Glomerular endothelial cell (primary cell): ENCODE measurements around the gene TRAIP. TPM values are rescaled to one million over a fixed set of nuclear protein-coding genes. Genes with fewer than 3 reads are reported as not detected.

Experiments used
- DNase-seq: peaks from one replicate; pipeline ENCODE4 v3.0.0-alpha.2; 2011; ENCODE audit warnings: low read depth, low spot score; ENCODE audit errors: extremely low read depth
- total RNA-seq: library from RNA; depleted of rRNA; stranded (reverse); fragments of >200 nt; gene quantifications from 2 replicates; pipeline ENCODE4 v1.2.3, GENCODE V29; 2015

TRAIP gene
- total RNA-seq, 1 donor from 2014 or later = 5.2 TPM

- DNase-seq = no peak
Measured at GRCh38 chr3:49877716-49878115, 21.4 kb upstream of the TRAIP start.

DNA sequence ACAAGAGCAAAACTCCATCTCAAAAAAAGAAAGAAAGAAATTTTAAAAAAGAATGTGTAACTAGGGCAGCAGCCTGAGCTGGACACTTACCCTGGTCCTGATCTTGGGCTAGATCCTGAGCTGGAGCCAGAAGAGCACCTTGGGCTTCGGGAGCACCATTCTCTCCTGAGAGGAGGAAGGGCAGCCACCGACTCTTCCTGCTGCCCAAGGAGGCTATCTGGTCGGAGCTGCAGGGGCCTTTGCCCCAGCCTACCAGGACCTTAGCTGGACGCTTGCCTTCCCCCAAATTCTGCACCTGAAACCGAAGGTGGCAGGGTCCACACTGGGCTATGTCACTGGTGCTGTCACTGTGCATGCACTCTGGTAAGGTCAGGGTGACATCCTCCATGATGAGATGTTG lies 20.2 kb upstream of the TRAIP start:
- DNase-seq = no peak

DNA sequence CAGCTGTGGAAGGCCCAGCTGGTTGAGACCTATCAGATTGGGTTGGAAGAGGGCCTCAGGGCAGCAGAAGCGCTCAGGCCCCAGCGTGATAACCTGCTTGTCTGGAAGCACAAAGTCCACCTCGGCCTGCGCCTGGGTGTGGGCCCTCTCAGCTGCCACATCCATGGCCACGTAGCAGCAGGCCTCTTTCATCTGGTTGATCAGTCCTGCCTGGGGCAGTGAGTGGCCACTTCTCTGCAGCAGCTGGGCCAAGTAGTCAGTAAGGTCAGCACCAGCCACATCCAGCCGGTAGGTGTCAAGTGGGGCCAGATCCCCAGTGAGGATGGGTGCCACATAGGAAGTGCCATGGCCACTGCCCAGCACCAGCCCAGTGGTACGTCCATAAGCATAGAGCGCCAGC lies 17.3 kb upstream of the TRAIP start:
- no peak for DNase-seq

DNA sequence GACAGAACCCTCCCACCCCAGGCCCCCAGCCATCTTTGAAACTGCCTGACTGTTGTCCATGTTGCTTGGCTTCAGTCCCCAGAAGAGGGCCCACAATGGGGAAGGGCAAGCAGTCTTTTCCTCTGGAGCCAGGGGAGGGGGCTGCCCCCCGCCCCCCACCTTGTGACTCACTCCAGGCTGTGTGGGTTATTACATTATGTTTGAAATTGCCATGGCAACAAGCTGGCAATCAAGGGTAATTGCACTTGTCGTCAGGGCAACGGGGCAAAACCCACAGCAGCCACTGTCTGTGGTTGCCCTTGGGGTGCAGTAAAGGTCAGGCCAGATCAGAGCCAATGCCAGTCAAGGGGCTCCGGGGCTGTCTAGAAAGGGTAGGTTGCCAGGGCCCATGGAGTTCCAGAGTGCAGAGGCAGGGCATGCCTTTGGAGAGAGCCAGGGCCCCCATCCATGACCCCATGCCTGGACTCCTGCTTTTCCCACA lies 16.5 kb upstream of the TRAIP start:
- DNase-seq = no peak

DNA sequence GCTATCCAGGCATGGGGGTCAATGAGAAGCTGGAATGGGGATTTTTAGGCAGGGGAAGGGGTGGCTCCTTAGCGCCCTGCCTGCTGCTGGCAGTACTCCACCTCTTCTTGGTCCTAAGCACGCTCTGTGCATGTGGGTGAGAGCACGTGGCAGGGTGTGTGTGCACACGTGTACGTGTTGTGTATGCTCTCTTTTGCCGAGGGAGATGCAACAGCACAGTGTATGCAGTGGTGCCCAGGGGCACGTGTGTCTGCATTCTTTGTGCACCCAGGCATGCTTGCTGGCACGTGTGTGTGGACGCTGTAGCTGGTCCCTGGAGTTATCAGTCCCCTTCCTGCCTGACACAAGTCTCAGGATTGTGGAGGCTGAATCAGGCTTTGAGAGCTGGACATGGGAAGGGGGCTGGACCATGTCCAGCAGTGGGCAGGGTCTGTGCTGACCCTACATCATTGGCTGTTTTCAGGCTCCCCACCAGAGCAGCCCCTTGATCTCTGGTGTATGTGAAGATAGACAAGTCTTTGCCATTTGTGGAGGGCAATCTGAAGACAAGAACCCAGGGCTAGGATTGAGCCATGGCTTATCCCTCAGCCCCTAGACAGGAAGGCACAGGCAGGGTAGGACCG lies 15.3 kb upstream of the TRAIP start:
- no peak for DNase-seq

DNA sequence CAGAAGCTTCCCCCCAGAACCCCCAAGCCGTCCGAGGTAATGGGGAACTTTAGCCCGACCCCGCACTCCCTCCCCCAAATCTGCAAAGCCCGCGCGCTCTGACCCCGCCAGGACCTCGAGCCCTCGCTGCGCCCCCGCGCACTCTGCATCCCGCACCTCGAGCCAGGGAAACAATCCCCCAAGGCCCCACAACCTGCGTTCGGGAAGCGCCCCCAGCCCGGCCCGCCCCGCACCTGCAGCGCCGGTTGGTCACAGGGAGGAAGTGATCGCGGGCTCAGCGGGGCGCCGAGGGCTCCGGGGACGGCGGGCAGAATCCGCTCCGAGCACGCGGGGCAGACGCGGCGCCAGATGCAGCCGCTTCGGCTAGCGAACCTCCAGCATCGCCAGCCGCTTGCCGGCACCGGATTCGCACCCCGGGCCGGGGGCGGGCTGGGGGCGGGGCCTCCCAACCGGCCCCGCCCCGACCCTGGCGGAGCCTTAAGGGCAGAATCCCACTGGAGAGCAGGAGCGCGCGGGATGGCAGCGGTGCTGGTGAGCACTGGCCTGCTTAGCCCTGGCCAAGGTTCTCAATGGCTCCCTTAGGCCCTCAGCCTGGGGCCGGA lies 13.3 kb upstream of the TRAIP start, which contains the start of gene CAMKV:
Gene CAMKV (minus strand): TSS at position 382 of the 602 bp plus-strand sequence. CDS start 7,518 bp downstream, outside the sequence.
- DNase-seq = no peak

DNA sequence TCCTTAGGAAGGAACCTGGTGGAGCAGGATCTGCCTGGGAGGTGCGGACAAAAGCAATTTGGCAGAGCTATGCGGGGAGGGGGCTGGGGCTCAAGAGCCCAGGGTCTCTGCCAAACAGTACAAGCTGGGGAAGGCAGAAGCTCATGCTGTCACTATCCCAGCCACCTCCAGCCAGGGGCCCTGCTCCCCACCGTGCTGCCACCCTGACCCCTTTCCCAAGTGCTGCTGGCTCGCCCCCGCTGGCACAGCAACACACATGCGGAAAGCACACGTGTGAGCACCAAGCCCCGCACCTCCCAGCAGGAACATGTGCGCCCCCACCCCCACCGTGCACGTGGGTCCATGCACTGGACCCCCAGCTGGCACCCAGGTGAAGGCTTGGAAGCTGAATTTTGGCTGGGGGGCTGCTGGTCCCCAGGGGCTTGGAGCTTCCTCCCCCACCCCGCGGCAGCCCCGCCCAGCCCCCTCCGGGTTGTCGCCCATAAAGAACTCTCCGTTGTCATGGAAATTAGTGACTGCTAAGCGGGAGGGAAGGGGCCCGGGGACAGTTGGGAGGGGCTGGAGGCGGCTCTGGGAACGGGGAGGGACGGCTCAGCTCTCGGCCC lies 12.6 kb upstream of the TRAIP start:
- DNase-seq = no peak

DNA sequence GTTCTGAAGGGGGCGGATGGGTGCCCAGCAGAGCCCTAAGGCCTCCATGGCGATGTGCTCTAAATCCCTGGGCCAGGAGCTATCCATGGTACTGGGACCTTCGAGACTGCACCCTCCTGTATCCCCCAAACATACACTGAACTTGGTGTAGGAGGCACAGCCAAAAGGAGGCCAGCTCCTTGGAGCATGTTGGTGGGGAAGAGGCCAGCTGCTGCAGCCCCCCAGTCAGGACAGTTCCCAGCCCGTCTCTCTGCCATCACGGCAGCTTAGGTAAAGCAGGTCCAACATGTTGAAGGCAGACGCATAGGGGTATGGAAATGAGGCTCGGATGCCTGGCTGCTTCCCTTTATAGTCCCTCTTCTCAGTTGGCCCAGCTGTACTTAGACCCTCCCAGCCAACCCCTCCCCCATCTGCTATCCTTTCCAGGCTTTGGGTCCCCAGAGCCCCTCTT lies 11.5 kb upstream of the TRAIP start:
- DNase-seq = no peak

DNA sequence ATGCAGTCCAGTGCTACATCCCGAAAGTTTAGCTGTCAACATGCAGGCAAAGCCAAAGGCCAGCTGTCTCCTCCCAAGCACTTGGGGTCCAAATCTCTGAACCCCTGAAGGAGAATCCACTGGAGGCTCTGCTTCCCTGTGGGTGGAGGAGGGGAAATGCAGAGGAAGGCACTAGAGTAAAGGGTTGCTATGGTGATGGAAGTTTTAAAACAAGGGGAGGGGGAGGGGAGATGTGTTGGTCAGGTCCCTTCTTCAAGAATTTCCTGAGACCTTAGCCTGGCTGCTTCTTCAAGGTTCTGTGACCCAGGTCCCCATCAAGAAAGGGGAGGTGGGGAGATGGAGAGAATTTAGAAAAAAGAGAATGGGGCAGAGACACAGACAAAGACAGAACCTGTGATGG lies 11.0 kb upstream of the TRAIP start:
- DNase-seq = no peak

GRCh38 chr3:49865198-49865784 lies 8.9 kb upstream of the TRAIP start:
- no peak for DNase-seq

GRCh38 chr3:49864505-49864904 lies 8.1 kb upstream of the TRAIP start:
- no peak for DNase-seq

- no peak for DNase-seq
Measured at GRCh38 chr3:49859576-49860305, 3.4 kb upstream of the TRAIP start.

DNA sequence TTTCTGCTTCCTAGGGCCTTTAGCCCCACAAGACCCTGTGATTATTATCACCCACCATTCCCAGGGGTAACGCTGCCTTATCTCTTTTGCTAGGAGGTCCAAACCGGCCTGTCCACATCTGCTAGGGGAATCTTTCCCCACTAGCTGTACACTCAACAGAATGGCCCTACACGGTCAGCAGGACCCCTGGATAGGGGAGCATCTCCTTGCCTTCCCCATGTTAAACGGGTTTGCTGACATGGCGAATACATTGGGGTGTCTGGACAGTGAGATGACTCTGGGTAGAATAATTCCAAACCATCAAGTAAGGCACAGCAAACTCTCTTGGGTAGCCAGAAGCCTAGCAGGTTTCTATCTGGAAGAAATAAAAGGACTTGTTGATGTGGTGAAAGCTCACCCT lies 702 bp downstream of the TRAIP start:
- no peak for DNase-seq

- no peak for DNase-seq
Measured at GRCh38 chr3:49845694-49846093, 10.7 kb downstream of the TRAIP start.

DNA sequence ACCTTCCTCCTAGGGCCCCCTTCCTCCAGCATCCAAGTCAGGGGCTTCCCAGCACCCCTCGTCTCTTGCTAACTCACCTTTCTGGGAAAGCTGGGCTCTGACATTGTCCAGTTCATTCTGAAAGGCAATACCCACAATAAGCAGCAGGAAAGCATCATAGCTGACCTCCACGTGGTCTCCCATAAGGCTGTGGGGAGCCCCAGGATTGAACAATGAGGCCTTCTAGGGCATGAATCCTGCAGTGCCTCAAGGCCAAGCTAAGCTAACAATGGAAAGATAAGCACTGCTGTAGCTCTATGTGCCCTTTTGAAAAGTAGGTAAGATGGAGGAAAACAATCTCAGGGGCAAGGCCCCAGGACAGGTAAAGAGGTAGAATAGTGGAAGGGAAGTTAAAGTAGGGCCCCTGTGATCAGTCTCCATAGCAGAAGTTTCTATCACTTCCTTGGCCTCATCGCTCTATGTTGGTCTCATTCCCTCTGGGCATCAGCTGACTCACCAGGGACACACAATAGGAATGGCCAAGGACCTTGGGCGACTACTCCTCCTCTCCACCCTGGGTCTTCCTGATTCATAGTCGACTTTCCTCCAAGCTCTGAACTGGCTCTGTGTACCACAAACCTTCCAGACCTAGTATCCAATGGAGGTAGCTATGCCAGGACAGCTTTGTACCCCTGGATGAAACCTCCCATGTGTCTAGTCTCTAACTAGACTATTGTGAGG lies 11.7 kb downstream of the TRAIP start:
- DNase-seq = no peak

DNA sequence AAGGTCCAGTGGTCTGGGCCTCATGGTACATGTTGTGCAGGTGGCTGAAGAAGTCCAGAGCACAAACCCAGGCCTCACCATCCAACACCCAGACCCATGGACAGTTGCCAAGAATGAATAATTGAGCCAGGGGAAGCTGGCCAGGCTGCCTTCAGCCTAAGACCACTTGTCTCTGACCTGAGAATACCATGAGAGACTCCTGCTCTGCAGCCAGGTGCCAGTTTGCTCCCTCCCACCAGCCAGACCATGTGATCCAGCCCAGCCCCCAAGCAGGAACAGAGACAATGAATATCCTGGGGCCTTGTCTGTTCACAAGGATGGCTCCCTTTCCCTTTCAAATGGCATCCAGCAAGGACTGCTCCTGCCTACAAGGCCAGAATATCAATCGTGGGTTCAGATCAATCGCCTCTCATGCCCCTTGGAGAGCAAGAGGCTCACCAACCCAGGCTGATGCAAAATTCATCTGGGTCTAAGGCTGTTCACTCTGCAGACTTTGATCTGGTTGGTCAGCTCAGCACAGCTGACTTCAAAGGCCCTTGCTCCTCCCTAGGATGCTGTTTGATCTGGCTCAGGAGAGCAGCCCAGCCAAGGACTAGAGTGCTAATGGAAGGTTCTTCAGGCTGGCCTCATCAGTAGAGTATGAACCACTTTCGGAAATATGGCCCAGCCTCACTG lies 13.4 kb downstream of the TRAIP start:
- DNase-seq = no peak

DNA sequence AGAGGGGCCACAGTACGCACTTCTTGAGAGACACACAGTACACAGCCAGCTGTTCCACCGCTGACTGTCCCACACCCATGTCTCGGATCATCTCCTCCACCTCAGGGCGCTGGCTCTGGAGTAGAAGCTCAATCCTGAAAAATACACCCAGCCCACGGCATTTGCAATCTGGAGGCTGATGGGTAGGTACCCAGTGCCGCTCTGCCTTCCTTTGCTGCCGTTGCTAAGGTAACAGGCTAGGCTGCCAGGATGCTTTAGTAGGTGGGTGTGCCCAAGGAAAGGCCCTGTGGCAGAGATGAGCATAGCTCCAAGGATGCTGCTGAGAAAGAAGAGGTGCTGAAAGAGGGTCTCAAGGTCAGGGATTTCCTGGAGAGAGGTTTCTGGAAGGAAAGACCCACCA lies 14.6 kb downstream of the TRAIP start:
- no peak for DNase-seq

- peak; percentile 36 for DNase-seq
Measured at GRCh38 chr3:49841126-49841696, 15.2 kb downstream of the TRAIP start.

DNA sequence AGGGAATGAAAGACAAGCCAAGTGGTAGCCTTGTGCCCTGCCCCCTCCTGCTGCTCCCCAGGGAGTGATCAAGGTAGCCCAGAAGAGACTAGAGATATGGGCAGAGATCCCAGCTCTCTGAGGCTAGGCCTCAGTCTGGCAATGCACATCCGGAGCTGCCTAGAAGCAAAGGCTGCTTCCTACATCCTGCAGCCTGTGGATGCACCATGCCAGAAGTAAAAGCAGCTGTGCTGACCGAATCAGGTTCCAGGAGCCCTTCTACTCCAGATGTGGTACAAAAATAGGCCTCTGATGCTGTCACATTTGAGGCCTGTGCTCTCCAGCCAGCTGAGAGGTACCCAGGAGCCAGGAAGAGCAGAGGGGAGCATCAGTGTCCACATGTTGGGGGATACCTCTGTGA lies 16.0 kb downstream of the TRAIP start:
- DNase-seq = no peak
